Renal cortex interstitium (tissue), 11 donors: ENCODE data around the gene PDE6H. TPM values are rescaled to one million over a fixed set of nuclear protein-coding genes. Genes with fewer than 3 reads are reported as not detected.

Source experiments
- DNase-seq, 11 donors: peaks; one replicate each; pipeline ENCODE4 v3.0.0-alpha.2; 2013; ENCODE audit warnings: low read depth in 9 of 11, low spot score in 4 of 11; ENCODE audit errors: extremely low read depth in 1 of 11
- polyA plus RNA-seq, 3 donors: library from polyadenylated mRNA; unstranded; fragments of 120-200 nt; gene quantifications; one replicate each; pipeline ENCODE4 v1.2.1, GENCODE V29; 2013; ENCODE audit not compliant: insufficient read length in 3 of 3

Gene PDE6H
- polyA plus RNA-seq, 3 donors, result not detected

- DNase-seq, result no peak
These were observed 23.2 kb upstream of the PDE6H start for GRCh38 chr12:14949631-14950030.

GRCh38 chr12:14950421-14950820, 22.4 kb upstream of the PDE6H start:
- DNase-seq, result no peak

- no peak for DNase-seq
These were observed 21.7 kb upstream of the PDE6H start for GRCh38 chr12:14950982-14951746.

GRCh38 chr12:14951851-14952250, 21.0 kb upstream of the PDE6H start:
- no peak for DNase-seq

- no peak for DNase-seq
These were observed 20.4 kb upstream of the PDE6H start for GRCh38 chr12:14952299-14952921.

- DNase-seq, result no peak
These were observed 19.1 kb upstream of the PDE6H start for GRCh38 chr12:14953752-14954151.

- DNase-seq, result no peak
These were observed 18.6 kb upstream of the PDE6H start for GRCh38 chr12:14954269-14954668.

- DNase-seq, result no peak
These were observed 16.6 kb upstream of the PDE6H start for GRCh38 chr12:14956024-14956891.

GRCh38 chr12:14956905-14957304, 15.9 kb upstream of the PDE6H start:
- no peak for DNase-seq

- DNase-seq, result no peak
These were observed 15.2 kb upstream of the PDE6H start for GRCh38 chr12:14957551-14958168.

GRCh38 chr12:14958361-14959125, 14.3 kb upstream of the PDE6H start:
- no peak for DNase-seq

GRCh38 chr12:14959126-14959440, 13.8 kb upstream of the PDE6H start:
- no peak for DNase-seq

- DNase-seq, result no peak
These were observed 13.4 kb upstream of the PDE6H start for GRCh38 chr12:14959463-14959862.

- no peak for DNase-seq
These were observed 12.8 kb upstream of the PDE6H start for GRCh38 chr12:14959916-14960496.

GRCh38 chr12:14960548-14961465, 12.0 kb upstream of the PDE6H start:
- DNase-seq, result no peak

- no peak for DNase-seq
These were observed 11.2 kb upstream of the PDE6H start, which contains the start of gene ARHGDIB for GRCh38 chr12:14961466-14962152. Gene ARHGDIB, minus strand, starts transcription at chr12:14961601. Its CDS starts 10,889 bp downstream, at chr12:14950712.

- no peak for DNase-seq
These were observed 10.7 kb upstream of the PDE6H start for GRCh38 chr12:14962153-14962539.
